Neural progenitor cell (in vitro differentiated cells): Measurements from ENCODE around the gene DOCK10. TPM values are rescaled to one million over a fixed set of nuclear protein-coding genes. Genes with fewer than 3 reads are reported as not detected.
A peak's percentile ranks its signal among the peaks of the same experiment; 100 is the strongest.

Source experiments
- DNase-seq: peaks from one replicate; pipeline ENCODE4 v3.0.0-alpha.2; 2016; ENCODE audit warnings: low spot score
- H2AFZ ChIP-seq: fragments of 200-600 bp; sonication (generic); replicated peaks from 2 replicates; pipeline ENCODE4 v1.6.1; 2016; ENCODE audit warnings: antibody characterized with exemption
- H3F3A ChIP-seq: fragments of 200-600 bp; sonication (generic); 2 replicates; pipeline ENCODE4 v1.6.1; 2016; ENCODE audit warnings: antibody characterized with exemption, low read depth
- H3K27ac ChIP-seq: fragments of 200-600 bp; sonication (generic); 2 replicates; pipeline ENCODE4 v1.5.1; 2016; ENCODE audit warnings: mild to moderate bottlenecking
- H3K27me3 ChIP-seq: fragments of 200-600 bp; sonication (generic); 2 replicates; pipeline ENCODE4 v1.6.1; 2016; ENCODE audit warnings: mild to moderate bottlenecking, moderate library complexity
- H3K36me3 ChIP-seq: fragments of 200-600 bp; sonication (generic); 2 replicates; pipeline ENCODE4 v1.5.1; 2016
- H3K4me1 ChIP-seq: fragments of 200-600 bp; sonication (generic); 2 replicates; pipeline ENCODE4 v1.6.1; 2016; ENCODE audit warnings: mixed run types
- H3K4me2 ChIP-seq: fragments of 200-600 bp; sonication (generic); 2 replicates; pipeline ENCODE4 v1.6.1; 2016
- H3K4me3 ChIP-seq: fragments of 200-600 bp; sonication (generic); 2 replicates; pipeline ENCODE4 v1.5.1; 2016
- H3K79me2 ChIP-seq: fragments of 200-600 bp; sonication (generic); 2 replicates; pipeline ENCODE4 v1.6.1; 2016; ENCODE audit warnings: low read depth
- H3K9ac ChIP-seq: fragments of 200-600 bp; sonication (generic); 2 replicates; pipeline ENCODE4 v1.6.1; 2016
- H3K9me3 ChIP-seq: fragments of 200-600 bp; sonication (generic); 2 replicates; pipeline ENCODE4 v1.5.1; 2016; ENCODE audit warnings: low read depth
- H4K20me1 ChIP-seq: fragments of 200-600 bp; sonication (generic); 2 replicates; pipeline ENCODE4 v1.6.1; 2016; ENCODE audit warnings: low read depth
- H3K27ac Mint-ChIP-seq: 3 replicates; pipeline ENCODE4 v1.8.0; 2021; ENCODE audit warnings: mixed read lengths
- H3K27me3 Mint-ChIP-seq: 2 replicates; pipeline ENCODE4 v1.8.0; 2022; ENCODE audit warnings: low read depth, mild to moderate bottlenecking, inconsistent platforms, moderate library complexity, mixed read lengths; ENCODE audit not compliant: insufficient read depth
- H3K36me3 Mint-ChIP-seq: 3 replicates; pipeline ENCODE4 v1.8.0; 2021; ENCODE audit warnings: mixed read lengths
- H3K4me1 Mint-ChIP-seq: 3 replicates; pipeline ENCODE4 v1.8.0; 2021; ENCODE audit warnings: mixed read lengths
- H3K4me3 Mint-ChIP-seq: 3 replicates; pipeline ENCODE4 v1.8.0; 2021; ENCODE audit warnings: mild to moderate bottlenecking, moderate library complexity, mixed read lengths
- H3K9me3 Mint-ChIP-seq: 3 replicates; pipeline ENCODE4 v1.8.0; 2020; ENCODE audit warnings: mixed read lengths
- CTCF ChIP-seq: fragments of 200-600 bp; sonication (generic); IDR thresholded peaks from 2 replicates; pipeline ENCODE4 v1.5.1; 2017; ENCODE audit warnings: antibody characterized with exemption, mild to moderate bottlenecking
- EZH2 ChIP-seq: fragments of 200-600 bp; sonication (generic); IDR thresholded peaks from 2 replicates; pipeline ENCODE4 v1.6.1; 2017; ENCODE audit warnings: antibody characterized with exemption, mild to moderate bottlenecking, moderate library complexity
- EZH2phosphoT487 ChIP-seq: fragments of 200-600 bp; sonication (generic); IDR thresholded peaks from 2 replicates; pipeline ENCODE4 v1.6.1; 2017; ENCODE audit warnings: antibody characterized with exemption
- total RNA-seq: library from RNA; depleted of rRNA; stranded (reverse); fragments of >200 nt; gene quantifications from 2 replicates; pipeline ENCODE4 v1.2.3, GENCODE V29; 2015; ENCODE audit warnings: low replicate concordance

DOCK10 gene
- total RNA-seq, 1 donor from 2014 or later, result 1.1 TPM

- no peaks in the 10 kb centered on the region for H3K9me3 Mint-ChIP-seq
- Histone ChIP-seq H3K9ac (no peak overlapping the region), H3K9me3 (no peaks in the 10 kb centered on the region), H3K4me1 (no peaks in the 10 kb centered on the region), H2AFZ (no peak overlapping the region), H3K4me3 (no peak overlapping the region), H4K20me1 (no peaks in the 10 kb centered on the region), H3K36me3 (no peaks in the 10 kb centered on the region), H3K27me3 (no peaks in the 10 kb centered on the region), H3K27ac (no peak overlapping the region), H3F3A (no peaks in the 10 kb centered on the region), H3K4me2 (no peak overlapping the region), H3K79me2 (no peaks in the 10 kb centered on the region)
- no peaks in the 10 kb centered on the region for H3K4me1 Mint-ChIP-seq
- no peak overlapping the region for H3K27ac Mint-ChIP-seq
- H3K27me3 Mint-ChIP-seq, result peaks cover 5% of the 10 kb centered on the region
- no peak overlapping the region for H3K4me3 Mint-ChIP-seq
- no peak for DNase-seq
- no peak for TF ChIP-seq EZH2phosphoT487
- no peak for TF ChIP-seq CTCF
- no peak for TF ChIP-seq EZH2
- peaks cover 12% of the 10 kb centered on the region for H3K36me3 Mint-ChIP-seq
Measured at GRCh38 chr2:224772494-224772893, 269.8 kb downstream of the DOCK10 start.

DNA sequence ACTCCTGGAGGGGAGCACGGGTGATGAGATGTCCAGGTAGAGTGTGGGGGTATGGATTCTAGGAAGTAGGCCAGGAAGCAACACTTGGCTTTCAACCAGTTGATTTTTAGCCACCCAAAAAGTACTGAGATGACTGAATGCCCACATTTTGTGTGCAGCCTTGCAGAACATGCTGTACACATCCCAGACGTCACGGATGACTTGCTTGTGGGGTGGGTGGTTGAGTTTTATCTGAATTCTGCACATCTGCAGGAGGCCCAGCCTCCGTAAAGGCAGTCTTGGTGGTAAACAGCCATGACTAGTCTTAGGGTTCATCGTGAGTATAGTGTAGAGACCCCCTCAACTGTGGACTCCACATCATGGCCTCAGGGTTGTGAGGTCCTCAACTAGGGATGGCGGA, 272.8 kb downstream of the DOCK10 start:
- Histone ChIP-seq H3K4me3 (no peak overlapping the region), H3K27ac (no peak overlapping the region), H3K36me3 (no peaks in the 10 kb centered on the region), H3K9me3 (no peaks in the 10 kb centered on the region), H3K4me2 (no peak overlapping the region), H4K20me1 (no peaks in the 10 kb centered on the region), H3K27me3 (no peaks in the 10 kb centered on the region), H2AFZ (no peak overlapping the region), H3K79me2 (no peaks in the 10 kb centered on the region), H3K4me1 (no peaks in the 10 kb centered on the region), H3K9ac (no peak overlapping the region), H3F3A (no peaks in the 10 kb centered on the region)
- TF ChIP-seq EZH2phosphoT487 (no peak), CTCF (no peak), EZH2 (no peak)
- H3K27me3 Mint-ChIP-seq, result peaks cover 2% of the 10 kb centered on the region
- no peaks in the 10 kb centered on the region for H3K4me1 Mint-ChIP-seq
- H3K9me3 Mint-ChIP-seq, result no peaks in the 10 kb centered on the region
- peaks cover 14% of the 10 kb centered on the region for H3K36me3 Mint-ChIP-seq
- H3K27ac Mint-ChIP-seq, result no peak overlapping the region
- H3K4me3 Mint-ChIP-seq, result no peak overlapping the region
- no peak for DNase-seq

DNA sequence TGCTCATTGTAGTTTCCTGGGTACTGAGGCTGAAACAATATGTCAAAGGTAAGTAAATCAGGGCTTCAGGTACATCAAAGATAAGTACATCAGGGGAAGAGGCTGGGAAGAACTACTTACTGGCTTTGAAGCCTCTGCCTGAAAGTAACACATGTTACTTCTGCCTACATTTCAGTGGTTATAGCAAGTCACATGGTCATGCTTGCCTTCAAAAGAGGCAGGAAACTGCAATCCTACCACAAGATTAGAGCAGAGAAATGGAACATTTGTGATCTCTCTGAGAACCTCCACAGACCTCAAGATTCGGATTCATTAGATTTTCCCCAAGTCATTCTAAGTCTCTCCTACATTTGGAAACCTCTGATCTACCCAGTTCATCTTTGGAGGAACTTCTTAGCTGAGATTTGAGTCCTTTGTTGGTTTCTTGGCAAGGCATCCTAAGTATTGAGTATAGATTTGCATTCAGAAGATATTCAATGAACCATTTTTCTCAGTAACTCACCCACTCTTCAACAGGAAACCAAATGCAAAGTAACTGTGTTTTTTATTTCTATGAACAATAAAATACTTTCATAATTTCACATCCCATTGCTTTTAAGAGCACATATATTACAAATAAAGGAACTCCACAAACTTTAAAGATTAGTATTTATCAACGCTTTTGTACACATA, 277.6 kb downstream of the DOCK10 start:
- no peak overlapping the region for H3K4me3 Mint-ChIP-seq

More for the DNA sequence above, 277.6 kb downstream of the DOCK10 start:
- Histone ChIP-seq H3K9ac (no peak overlapping the region), H3K4me2 (no peak overlapping the region), H2AFZ (peak overlapping the region; percentile 3), H3K9me3 (no peaks in the 10 kb centered on the region), H3K27me3 (no peaks in the 10 kb centered on the region), H3K79me2 (no peaks in the 10 kb centered on the region), H3K36me3 (no peaks in the 10 kb centered on the region), H3K4me1 (no peaks in the 10 kb centered on the region), H3F3A (no peaks in the 10 kb centered on the region), H3K27ac (no peak overlapping the region), H4K20me1 (no peaks in the 10 kb centered on the region), H3K4me3 (no peak overlapping the region)
- Mint-ChIP-seq H3K36me3 (peaks cover 11% of the 10 kb centered on the region), H3K9me3 (no peaks in the 10 kb centered on the region), H3K27ac (no peak overlapping the region), H3K27me3 (peaks cover 4% of the 10 kb centered on the region), H3K4me1 (no peaks in the 10 kb centered on the region)
- TF ChIP-seq EZH2 (no peak), EZH2phosphoT487 (no peak), CTCF (no peak)
- DNase-seq, result no peak
